Endodermal cell (in vitro differentiated cells): Measurements from ENCODE around the gene OR4K15. TPM values are rescaled to one million over a fixed set of nuclear protein-coding genes. Genes with fewer than 3 reads are reported as not detected.
"Not testable (repeated sequence)": the region's sequence is repeated elsewhere in the genome, so short reads cannot be mapped to it uniquely, and the experiment has no call there.

Source experiments
- DNase-seq: peaks from one replicate; pipeline ENCODE4 v3.0.0-alpha.2; 2017
- H3K27ac ChIP-seq: 2 replicates; pipeline ENCODE4 v1.5.1; 2013; ENCODE audit warnings: mild to moderate bottlenecking, low read depth, low read length, moderate library complexity
- H3K27me3 ChIP-seq: 2 replicates; pipeline ENCODE4 v1.6.1; 2013; ENCODE audit warnings: mild to moderate bottlenecking, low read length, moderate library complexity; ENCODE audit not compliant: insufficient read depth, control insufficient read depth, poor library complexity, severe bottlenecking
- H3K36me3 ChIP-seq: 2 replicates; pipeline ENCODE4 v1.7.0; 2013; ENCODE audit warnings: mild to moderate bottlenecking, low read length, moderate library complexity; ENCODE audit not compliant: control insufficient read depth, insufficient read depth
- H3K4me1 ChIP-seq: one replicate; pipeline ENCODE4 v1.7.0; 2013; ENCODE audit warnings: low read length; ENCODE audit not compliant: control insufficient read depth, insufficient read depth
- H3K4me3 ChIP-seq: 2 replicates; pipeline ENCODE4 v1.5.1; 2013; ENCODE audit warnings: mild to moderate bottlenecking, low read length, moderate library complexity
- H3K9ac ChIP-seq: 2 replicates; pipeline ENCODE4 v1.6.1; 2013; ENCODE audit warnings: mild to moderate bottlenecking, low read length, moderate library complexity; ENCODE audit not compliant: poor library complexity, severe bottlenecking; ENCODE audit errors: extremely low read depth
- H3K9me3 ChIP-seq: 2 replicates; pipeline ENCODE4 v1.6.1; 2013; ENCODE audit warnings: mild to moderate bottlenecking, low read length, moderate library complexity; ENCODE audit not compliant: control insufficient read depth
- H3K27ac Mint-ChIP-seq: 2 replicates; pipeline ENCODE4 v1.8.0; 2020; ENCODE audit warnings: mixed read lengths
- H3K27me3 Mint-ChIP-seq: 2 replicates; pipeline ENCODE4 v1.8.0; 2021; ENCODE audit warnings: mild to moderate bottlenecking, mixed read lengths; ENCODE audit not compliant: insufficient read depth
- H3K36me3 Mint-ChIP-seq: 2 replicates; pipeline ENCODE4 v1.8.0; 2020; ENCODE audit warnings: low read depth, mixed read lengths
- H3K4me1 Mint-ChIP-seq: 2 replicates; pipeline ENCODE4 v1.8.0; 2020; ENCODE audit warnings: mixed read lengths
- H3K4me3 Mint-ChIP-seq: 2 replicates; pipeline ENCODE4 v1.8.0; 2020; ENCODE audit warnings: mild to moderate bottlenecking, moderate library complexity, mixed read lengths
- H3K9me3 Mint-ChIP-seq: 2 replicates; pipeline ENCODE4 v1.8.0; 2020; ENCODE audit warnings: mild to moderate bottlenecking, mixed read lengths
- WGBS, 2 experiments: methylation state at CpG; one replicate each; pipeline versions ENCODE4 v1.1.5 to v1.1.7; 2013; ENCODE audit warnings: missing lambda C conversion rate in 2 of 2, mixed read lengths in 1 of 2; ENCODE audit not compliant: insufficient coverage in 1 of 2, insufficient read length in 1 of 2; 5-methylcytosine and 5-hydroxymethylcytosine counted together
- total RNA-seq, 2 donors: library from RNA; stranded (reverse); fragmentation: NEBNext Ultra II Directional in 1 of 2; extraction: Animal tissue kit (Norgen Biotek cat#: 25700) in 1 of 2; gene quantifications; 2 replicates in 1 of 2; 3 replicates in 1 of 2; pipeline ENCODE4 v1.2.1, GENCODE V29; 2021
- TF ChIP-seq, protein P1 (sequence below): fragments of 200-600 bp; sonication (generic); conservative IDR thresholded peaks from 2 replicates; pipeline ENCODE4 v1.5.0; 2021; ENCODE audit warnings: antibody characterized with exemption, mild to moderate bottlenecking

OR4K15 gene
- total RNA-seq, 2 donors from 2014 or later, result not detected

DNA sequence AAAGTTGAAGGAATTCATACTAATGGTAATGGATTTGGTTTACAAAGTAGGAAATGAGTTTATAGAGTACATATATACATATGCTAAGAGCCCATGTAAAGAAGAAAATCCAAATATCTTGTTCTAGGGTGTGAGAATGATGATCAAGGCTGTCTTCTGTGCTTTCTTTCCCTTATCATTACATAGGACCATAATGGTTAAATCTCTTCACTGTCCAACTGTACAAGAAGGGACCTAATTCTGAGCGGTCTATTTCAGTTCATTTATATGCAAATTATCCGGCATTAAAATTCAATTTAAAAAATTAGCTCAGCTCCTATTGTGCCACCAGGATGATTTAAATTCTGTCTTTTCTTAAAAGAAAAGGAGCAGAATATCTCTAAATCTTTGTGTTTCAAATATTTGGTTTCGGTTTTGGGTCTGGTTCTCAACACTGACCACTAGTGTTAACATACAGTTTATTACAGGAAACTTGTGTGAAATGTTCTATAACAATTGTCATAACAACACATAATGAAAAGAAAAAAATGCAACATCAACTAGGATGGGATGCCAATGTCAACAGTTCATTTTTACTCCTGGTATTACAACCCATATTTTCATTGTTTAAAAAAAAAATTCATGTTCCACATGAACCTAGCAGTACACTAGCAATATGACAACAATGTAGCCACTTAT lies 27.8 kb upstream of the OR4K15 start:
- no peaks in the 10 kb centered on the region for H3K36me3 ChIP-seq
- H3K4me1 ChIP-seq, result no peaks in the 10 kb centered on the region
- no peak overlapping the region for H3K9ac ChIP-seq
- H3K27me3 ChIP-seq, result no peaks in the 10 kb centered on the region
- Mint-ChIP-seq H3K27ac (no peak overlapping the region), H3K36me3 (peaks cover 2% of the 10 kb centered on the region), H3K4me1 (no peaks in the 10 kb centered on the region), H3K27me3 (no peaks in the 10 kb centered on the region), H3K4me3 (no peak overlapping the region), H3K9me3 (no peaks in the 10 kb centered on the region)
- TF ChIP-seq, protein P1, sequence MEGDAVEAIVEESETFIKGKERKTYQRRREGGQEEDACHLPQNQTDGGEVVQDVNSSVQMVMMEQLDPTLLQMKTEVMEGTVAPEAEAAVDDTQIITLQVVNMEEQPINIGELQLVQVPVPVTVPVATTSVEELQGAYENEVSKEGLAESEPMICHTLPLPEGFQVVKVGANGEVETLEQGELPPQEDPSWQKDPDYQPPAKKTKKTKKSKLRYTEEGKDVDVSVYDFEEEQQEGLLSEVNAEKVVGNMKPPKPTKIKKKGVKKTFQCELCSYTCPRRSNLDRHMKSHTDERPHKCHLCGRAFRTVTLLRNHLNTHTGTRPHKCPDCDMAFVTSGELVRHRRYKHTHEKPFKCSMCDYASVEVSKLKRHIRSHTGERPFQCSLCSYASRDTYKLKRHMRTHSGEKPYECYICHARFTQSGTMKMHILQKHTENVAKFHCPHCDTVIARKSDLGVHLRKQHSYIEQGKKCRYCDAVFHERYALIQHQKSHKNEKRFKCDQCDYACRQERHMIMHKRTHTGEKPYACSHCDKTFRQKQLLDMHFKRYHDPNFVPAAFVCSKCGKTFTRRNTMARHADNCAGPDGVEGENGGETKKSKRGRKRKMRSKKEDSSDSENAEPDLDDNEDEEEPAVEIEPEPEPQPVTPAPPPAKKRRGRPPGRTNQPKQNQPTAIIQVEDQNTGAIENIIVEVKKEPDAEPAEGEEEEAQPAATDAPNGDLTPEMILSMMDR, result no peak
- no peak overlapping the region for H3K27ac ChIP-seq
- peaks cover 91% of the 10 kb centered on the region for H3K9me3 ChIP-seq
- WGBS, 2 experiments, result 83 to 93% methylated on average over 2 to 3 of the region's 3 CpGs
- no peak for DNase-seq
- no peak overlapping the region for H3K4me3 ChIP-seq

- WGBS, 2 experiments, result 81 to 88% methylated on average over 2 of the region's 2 CpGs
- Mint-ChIP-seq H3K4me3 (no peak overlapping the region), H3K4me1 (no peaks in the 10 kb centered on the region), H3K27ac (no peak overlapping the region), H3K9me3 (peaks cover 12% of the 10 kb centered on the region), H3K27me3 (no peaks in the 10 kb centered on the region), H3K36me3 (peaks cover 2% of the 10 kb centered on the region)
- Histone ChIP-seq H3K9me3 (peaks cover 91% of the 10 kb centered on the region), H3K4me1 (no peaks in the 10 kb centered on the region), H3K27ac (no peak overlapping the region), H3K9ac (no peak overlapping the region), H3K4me3 (no peak overlapping the region), H3K27me3 (no peaks in the 10 kb centered on the region), H3K36me3 (no peaks in the 10 kb centered on the region)
- TF ChIP-seq, protein P1, result no peak
- DNase-seq, result no peak
Observed at GRCh38 chr14:19949218-19949617, 26.2 kb upstream of the OR4K15 start.

DNA sequence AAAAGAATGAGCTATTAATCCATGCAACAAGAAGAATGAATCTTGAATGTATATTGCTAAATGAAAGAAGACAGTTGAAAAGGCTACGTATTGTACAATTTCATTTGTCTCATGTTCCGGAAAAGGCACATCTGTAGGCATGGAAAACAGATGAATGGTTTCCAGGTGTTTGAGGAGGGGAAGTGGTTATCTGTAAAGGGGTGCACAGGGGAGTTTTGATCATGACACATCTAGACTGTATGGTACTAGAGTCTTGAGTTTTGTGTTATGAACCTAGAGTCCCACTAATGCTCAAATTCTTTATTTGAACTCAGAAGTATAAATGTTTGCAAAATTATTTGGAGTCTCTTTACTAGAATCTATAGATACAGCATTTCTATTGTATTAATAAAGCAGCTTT lies 5.7 kb upstream of the OR4K15 start:
- not testable (repeated sequence) for H3K36me3 Mint-ChIP-seq, DNase-seq, H3K36me3 ChIP-seq, H3K4me3 Mint-ChIP-seq, H3K27me3 Mint-ChIP-seq, H3K4me3 ChIP-seq, H3K9ac ChIP-seq, H3K4me1 ChIP-seq, H3K27ac ChIP-seq, H3K27me3 ChIP-seq, H3K4me1 Mint-ChIP-seq, H3K27ac Mint-ChIP-seq
- peaks cover 64% of the 10 kb centered on the region for H3K9me3 Mint-ChIP-seq
- 37% methylated on average over 2 of the region's 2 CpGs; no CpG with 5 or more reads in 1 of the 2 experiments for WGBS, 2 experiments
- peaks cover 45% of the 10 kb centered on the region for H3K9me3 ChIP-seq
